Measurements from ENCODE around the gene MCUB. TPM values are rescaled to one million over a fixed set of nuclear protein-coding genes. Genes with fewer than 3 reads are reported as not detected.
A peak's percentile ranks its signal among the peaks of the same experiment; 100 is the strongest.

The MCUB gene
- total and polyA plus RNA-seq, 2 of the 13 experiments (the other 11 are each of a cell fraction or from before 2014, with no cell fraction given): 0.95 to 2.2 TPM

GRCh38 chr4:109703664-109704361, 143.8 kb downstream of the MCUB start:
- Histone ChIP-seq H3K36me3 (replicated peaks in 1 of 2; ENCODE audit: control insufficient read depth in 1 of 2, insufficient read depth in 2 of 2, low read length in 2 of 2) (no peaks in the 10 kb centered on the region), H3K79me2 (ENCODE audit: insufficient read depth, low read length) (peaks cover 6% of the 10 kb centered on the region), H3K4me1 (ENCODE audit: insufficient read depth, low read length) (peaks cover 31% of the 10 kb centered on the region), H3K27me3 (ENCODE audit: control insufficient read depth in 1 of 2, insufficient read depth in 2 of 2, low read length in 2 of 2) (no peaks in the 10 kb centered on the region), H3K27ac (ENCODE audit: extremely low read length, insufficient read depth, low read length) (peak overlapping the region; percentile 68), H2AFZ (ENCODE audit: low read length) (no peak overlapping the region), H4K20me1 (ENCODE audit: insufficient read depth, low read length) (no peaks in the 10 kb centered on the region), H3K4me3 (replicated peaks in 1 of 3; ENCODE audit: insufficient read depth in 1 of 3, low read depth in 2 of 3, low read length in 3 of 3) (peak overlapping the region; percentile 69 to 76 (median 69); a peak in 5 of 6 replicates), H3K9ac (ENCODE audit: insufficient read depth, low read depth, low read length) (peak overlapping the region; percentile 21; the same call in 1 of the 2 replicates), H3K9me3 (ENCODE audit: low read length) (no peaks in the 10 kb centered on the region), H3K4me2 (ENCODE audit: low read depth, low read length) (peak overlapping the region; percentile 74)
- no peak for FAIRE-seq
- intact Hi-C loops (cut with micrococcal nuclease; ENCODE audit: unreplicated experiment) (loop anchor here (1.0 to 5.0 kb wide), 3 partner anchors 100 to 273 kb away; partner anchors contain the start of gene GAR1), in situ Hi-C loops (cut with HindIII; ENCODE audit: extremely low pct_ligation_motif_present, low pct_unique_long_range_greater_than_20kb) (no loop called here)
- CTCF ChIA-PET (ENCODE audit: low intra/inter-chr PET ratio, low total read pairs): interaction anchor here (0.6 kb wide), 1 partner anchor 123 kb away, joined by 3 read pairs; no protein-coding TSS in a partner anchor
- DNase-seq (ENCODE audit: low spot score): no peak
- POLR2A ChIA-PET: no interaction called here
- no peak for TF ChIP-seq ETV6 (CRISPR knock-in tag; conservative IDR thresholded peaks at IDR 0.05)
- TF ChIP-seq SP5 (CRISPR knock-in tag; IDR thresholded peaks at IDR 0.05; ENCODE audit: borderline replicate concordance, low read depth): no peak
- TF ChIP-seq ZNF564 (CRISPR knock-in tag; IDR thresholded peaks at IDR 0.05): no peak
- TF ChIP-seq FOXM1 (CRISPR knock-in tag; IDR thresholded peaks at IDR 0.05): no peak
- TF ChIP-seq ZNF333 (CRISPR knock-in tag; IDR thresholded peaks at IDR 0.05; ENCODE audit: borderline replicate concordance): no peak
- TF ChIP-seq POGZ (CRISPR knock-in tag; IDR thresholded peaks at IDR 0.05): 0 out of 2 replicates have a peak, but pooled peaks have one; percentile 3
- TF ChIP-seq, protein P1, sequence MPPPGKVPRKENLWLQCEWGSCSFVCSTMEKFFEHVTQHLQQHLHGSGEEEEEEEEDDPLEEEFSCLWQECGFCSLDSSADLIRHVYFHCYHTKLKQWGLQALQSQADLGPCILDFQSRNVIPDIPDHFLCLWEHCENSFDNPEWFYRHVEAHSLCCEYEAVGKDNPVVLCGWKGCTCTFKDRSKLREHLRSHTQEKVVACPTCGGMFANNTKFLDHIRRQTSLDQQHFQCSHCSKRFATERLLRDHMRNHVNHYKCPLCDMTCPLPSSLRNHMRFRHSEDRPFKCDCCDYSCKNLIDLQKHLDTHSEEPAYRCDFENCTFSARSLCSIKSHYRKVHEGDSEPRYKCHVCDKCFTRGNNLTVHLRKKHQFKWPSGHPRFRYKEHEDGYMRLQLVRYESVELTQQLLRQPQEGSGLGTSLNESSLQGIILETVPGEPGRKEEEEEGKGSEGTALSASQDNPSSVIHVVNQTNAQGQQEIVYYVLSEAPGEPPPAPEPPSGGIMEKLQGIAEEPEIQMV (CRISPR knock-in tag; IDR thresholded peaks at IDR 0.05; ENCODE audit: low read depth): no peak
- no peak for TF ChIP-seq ZNF260 (CRISPR knock-in tag; IDR thresholded peaks at IDR 0.05; ENCODE audit: borderline replicate concordance, low read depth)
- TF ChIP-seq MAFF (IDR thresholded peaks at IDR 0.05; ENCODE audit: low read depth, low read length): no peak
- peak; percentile 84 for TF ChIP-seq BCL6 (CRISPR knock-in tag; IDR thresholded peaks at IDR 0.05)
- no peak for TF ChIP-seq POLR2G (IDR thresholded peaks at IDR 0.05; ENCODE audit: low read depth, low read length)
- TF ChIP-seq SOX6 (IDR thresholded peaks at IDR 0.05): no peak
- no peak for TF ChIP-seq SOX6 (CRISPR knock-in tag; IDR thresholded peaks at IDR 0.05)
- 30% methylated on average over 6 of the region's 11 CpGs for WGBS (ENCODE audit: low lambda C conversion rate)
- ATAC-seq: no peak
- no TSS peak for BruUV-seq (replicated peaks)
